HL-60/S4 (cell line): ENCODE results near the gene CSTF1.
"Not testable (repeated sequence)": the region's sequence is repeated elsewhere in the genome, so short reads cannot be mapped to it uniquely, and the experiment has no call there.

Experiments
- in situ Hi-C: fragments of 300-500 bp; cut with MboI; formaldehyde crosslinking; loops from 2 replicates; pipeline ENCODE4 v1.14.3; 2022; ENCODE audit warnings: low sequenced_read_pairs

The CSTF1 gene

DNA sequence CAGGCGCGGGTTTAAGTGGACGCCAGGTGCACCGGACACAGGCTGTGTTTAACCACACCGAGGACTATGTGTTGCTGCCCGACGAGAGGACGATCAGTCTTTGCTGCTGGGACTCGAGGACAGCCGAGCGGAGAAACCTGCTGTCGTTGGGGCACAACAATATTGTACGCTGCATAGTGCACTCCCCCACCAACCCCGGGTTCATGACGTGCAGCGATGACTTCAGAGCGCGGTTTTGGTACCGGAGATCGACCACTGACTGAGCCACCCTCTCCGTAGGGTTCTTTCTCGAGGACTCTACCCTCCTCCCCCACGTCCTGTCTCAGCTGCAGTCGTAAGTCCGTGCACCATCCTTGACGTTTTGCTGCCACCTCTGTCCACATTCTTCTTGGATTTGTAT, 11.0 kb downstream of the CSTF1 start:
- in situ Hi-C loops: no loop called here

GRCh38 chr20:56405356-56405755, 12.9 kb downstream of the CSTF1 start:
- in situ Hi-C loops: not testable (repeated sequence)

DNA sequence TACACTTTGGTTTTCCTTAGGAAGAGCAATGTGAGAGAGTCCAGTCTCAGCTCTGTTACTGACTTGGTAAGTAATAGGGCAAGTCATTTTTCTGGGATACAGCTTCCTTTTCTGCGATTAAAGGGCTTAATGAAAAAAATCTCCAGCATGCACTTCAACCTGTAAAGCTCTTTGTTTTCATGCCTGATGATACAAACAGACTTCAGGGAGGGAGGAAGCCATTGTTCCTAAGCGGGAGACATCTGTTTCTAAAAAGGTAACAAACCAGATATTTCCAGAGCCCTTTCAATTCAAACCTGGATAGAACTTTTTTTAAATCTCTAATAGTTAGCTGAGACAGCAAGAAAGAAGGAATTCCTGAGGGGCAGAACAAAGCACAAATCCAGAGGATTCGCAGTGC, 14.5 kb downstream of the CSTF1 start:
- in situ Hi-C loops: no loop called here

DNA sequence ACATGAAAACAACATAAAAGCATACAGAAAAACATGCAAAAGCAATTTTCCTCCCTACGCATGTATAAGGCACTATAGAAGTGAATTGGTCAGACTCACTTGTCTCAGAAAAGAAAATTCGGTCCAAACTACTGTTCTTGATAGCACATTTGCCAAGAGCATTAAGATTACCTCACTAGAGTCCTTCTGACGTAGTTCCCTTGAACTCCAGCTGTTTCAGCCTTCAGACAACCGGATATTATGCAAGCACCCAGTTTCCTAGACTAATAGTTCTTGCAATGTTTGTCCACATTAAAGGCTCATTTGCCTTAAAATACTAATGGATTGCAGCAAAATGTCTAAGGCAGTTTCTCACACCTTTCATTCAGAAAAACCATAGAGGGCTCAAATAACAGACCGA, 17.1 kb downstream of the CSTF1 start:
- in situ Hi-C loops: no loop called here

GRCh38 chr20:56409956-56410355, 17.5 kb downstream of the CSTF1 start:
- in situ Hi-C loops: no loop called here

DNA sequence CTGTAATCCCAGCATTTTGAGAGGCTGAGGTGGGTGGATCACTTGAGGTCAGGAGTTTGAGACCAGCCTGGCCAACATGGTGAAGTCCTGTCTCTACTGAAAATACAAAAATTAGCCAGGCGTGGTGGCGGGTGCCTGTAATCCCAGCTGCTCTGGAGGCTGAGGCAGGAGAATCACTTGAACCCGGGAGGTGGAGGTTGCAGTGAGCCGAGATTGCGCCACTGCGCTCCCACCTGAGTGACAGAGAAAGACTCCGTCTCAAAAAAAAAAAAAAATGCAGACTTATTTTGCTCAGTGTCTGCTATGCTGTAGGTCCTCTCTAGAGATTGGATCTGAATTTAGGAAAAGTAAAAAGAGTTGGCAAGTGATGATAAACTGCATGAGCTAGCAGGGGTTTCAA, 18.8 kb downstream of the CSTF1 start:
- in situ Hi-C loops: not testable (repeated sequence)

GRCh38 chr20:56411759-56412472, 19.5 kb downstream of the CSTF1 start, which contains the start of gene CASS4:
CASS4 (plus strand) TSS chr20:56412260; CDS start chr20:56412459, 199 bp downstream.
- in situ Hi-C loops: no loop called here

DNA sequence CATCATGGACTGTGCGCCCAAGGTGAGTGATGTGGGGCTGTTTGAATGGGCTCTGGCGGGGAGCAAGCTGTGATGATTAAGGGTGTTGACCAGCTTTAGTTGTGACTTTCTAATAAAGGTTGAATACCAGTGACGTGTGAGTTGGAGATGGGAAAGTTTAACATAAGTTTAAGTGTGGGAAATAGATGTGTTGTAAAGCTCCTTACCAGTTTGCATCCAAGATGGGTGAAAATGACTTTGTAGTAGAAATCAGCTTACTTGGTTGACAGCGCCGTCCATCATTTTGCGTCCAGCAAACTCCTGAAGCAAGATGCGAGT, 20.0 kb downstream of the CSTF1 start:
- in situ Hi-C loops: no loop called here

DNA sequence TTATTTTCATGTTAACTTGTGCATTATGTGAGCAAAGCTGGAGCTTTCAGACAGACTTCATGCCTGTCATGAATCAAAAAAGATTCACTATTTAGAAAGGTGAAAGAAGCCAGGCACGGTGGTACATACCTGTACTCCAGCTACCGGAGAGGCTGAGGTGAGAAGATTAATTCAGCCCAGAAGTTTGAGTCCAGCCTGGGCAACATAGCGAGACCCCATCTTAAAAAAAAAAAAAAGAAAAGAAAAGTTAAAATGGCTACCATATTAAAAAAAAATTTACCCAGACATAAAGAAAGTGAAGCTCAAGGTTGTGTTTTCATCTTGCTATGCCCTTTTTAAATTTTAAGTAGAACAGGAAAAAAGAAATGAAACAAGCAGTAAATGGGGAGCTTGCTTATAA, 20.5 kb downstream of the CSTF1 start:
- in situ Hi-C loops: no loop called here

GRCh38 chr20:56414842-56415765, 22.7 kb downstream of the CSTF1 start:
- in situ Hi-C loops: no loop called here

DNA sequence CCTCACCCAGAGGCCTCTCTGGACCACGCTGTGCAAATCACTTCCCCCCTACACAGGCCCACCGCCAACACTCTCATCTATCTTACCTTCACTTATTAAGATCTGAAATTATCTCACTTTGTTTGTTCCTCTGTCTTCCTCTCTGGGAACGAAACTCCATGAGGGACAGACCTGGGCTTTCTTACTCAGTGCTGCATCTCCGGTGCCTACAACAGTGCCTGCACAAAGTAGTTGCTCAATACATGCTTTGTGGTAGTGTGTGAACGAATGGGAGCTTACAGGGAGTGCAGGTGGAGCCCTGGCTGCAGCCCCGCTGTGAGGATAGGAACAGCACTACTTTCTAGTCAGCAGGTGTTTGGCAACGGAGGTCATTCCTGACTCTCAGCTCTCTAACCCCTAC, 25.0 kb downstream of the CSTF1 start:
- in situ Hi-C loops: no loop called here

DNA sequence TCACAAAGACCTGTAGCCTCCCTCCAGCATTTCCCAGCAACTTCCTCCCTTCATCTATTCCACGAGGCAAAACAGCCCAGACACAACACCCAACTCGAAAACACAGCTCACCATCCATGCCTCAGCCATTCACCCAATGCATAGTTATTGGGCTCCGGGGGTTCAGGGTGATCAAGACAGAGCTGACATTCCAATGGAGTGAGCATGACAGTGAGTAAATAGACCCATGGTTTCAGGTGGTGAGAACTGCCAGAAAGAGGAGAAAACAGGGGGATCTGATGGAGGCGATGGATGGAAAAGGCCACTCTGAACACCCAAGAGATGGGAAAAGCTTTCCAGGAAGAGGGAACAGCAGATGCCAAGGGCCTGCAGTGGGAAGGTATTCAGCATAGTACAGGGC, 25.5 kb downstream of the CSTF1 start:
- in situ Hi-C loops: no loop called here

DNA sequence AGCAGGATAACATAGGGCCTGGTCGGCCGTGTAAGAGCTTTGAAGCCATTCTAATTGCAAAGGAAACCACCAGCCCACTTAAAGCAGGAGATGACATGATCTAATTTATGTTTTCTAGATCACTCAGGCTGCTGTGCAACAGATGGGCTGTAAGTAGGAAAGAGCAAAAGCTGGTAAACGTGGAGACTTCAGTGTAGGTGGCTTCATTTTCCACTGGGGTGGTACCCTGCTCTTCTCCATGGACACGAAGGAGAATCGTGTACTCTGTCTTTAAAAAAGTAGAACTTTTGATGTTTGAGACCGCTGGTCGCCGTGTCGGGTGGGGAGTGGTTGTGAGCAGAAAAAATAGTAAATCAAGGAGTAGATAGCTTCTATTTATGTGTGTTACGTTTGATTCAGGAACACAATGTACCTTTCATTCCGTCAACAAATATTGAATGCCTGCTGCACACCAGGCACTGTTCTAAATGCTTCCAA, 26.0 kb downstream of the CSTF1 start:
- in situ Hi-C loops: no loop called here

DNA sequence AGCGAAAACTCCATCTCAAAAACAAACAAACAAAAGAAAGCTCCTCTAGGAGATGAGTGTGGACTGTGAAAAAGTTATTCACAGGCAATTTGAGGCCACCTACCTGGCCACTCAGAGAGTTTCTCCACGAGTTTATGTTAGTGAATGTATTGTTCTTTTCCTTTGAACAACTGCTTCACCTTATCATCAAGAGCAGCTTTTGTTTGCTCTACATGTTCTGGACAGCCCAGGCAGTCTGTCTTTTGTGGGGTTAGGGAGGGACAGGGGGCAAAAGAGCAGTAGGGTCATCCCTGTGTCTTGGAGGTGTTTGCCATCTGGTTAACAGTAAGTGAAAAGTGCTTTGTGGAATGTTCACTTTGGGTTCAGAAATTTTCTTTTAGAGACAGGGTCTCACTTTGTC, 27.6 kb downstream of the CSTF1 start:
- in situ Hi-C loops: no loop called here

GRCh38 chr20:56420940-56421688, 28.7 kb downstream of the CSTF1 start:
- in situ Hi-C loops: no loop called here

GRCh38 chr20:56422076-56422823, 29.8 kb downstream of the CSTF1 start:
- in situ Hi-C loops: no loop called here

GRCh38 chr20:56422824-56423189, 30.4 kb downstream of the CSTF1 start:
- in situ Hi-C loops: no loop called here

DNA sequence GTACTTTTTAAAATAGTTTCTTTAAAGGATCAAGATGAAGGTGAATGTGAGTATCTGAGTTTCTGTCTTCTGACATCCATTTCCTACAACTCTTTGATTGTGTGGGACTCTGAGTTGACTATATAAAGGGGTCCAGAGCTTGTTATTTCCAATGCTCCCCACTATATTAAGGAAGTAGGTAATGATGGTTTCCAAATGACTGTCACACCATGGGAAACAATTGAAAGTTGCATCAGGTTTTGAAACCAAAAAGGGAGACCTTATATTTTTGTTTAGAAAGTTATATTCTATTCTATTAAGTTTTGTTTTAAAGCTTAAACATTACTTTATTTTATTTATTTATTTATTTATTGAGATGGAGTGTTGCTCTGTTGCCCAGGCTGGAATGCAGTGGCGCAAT, 30.8 kb downstream of the CSTF1 start:
- in situ Hi-C loops: no loop called here

GRCh38 chr20:56423886-56424285, 31.4 kb downstream of the CSTF1 start:
- in situ Hi-C loops: no loop called here

DNA sequence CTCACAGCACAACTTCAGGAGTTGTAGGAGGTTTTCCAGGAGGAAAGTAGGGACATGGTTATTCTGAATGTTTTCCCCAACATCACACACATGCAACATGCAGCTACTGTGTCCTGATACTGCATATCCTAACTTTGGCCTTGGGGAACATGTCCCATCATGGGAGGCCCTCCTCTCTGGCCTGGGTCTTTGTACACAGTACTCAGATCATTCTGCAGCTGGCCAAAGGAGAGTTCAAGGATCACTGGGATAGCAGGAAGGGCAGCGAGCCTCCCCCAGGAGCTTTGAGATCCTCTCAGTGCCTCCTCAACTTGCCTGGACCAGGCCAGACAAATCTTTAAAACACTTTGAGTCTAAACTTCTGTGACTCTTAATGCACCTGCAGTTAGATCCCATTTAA, 32.5 kb downstream of the CSTF1 start:
- in situ Hi-C loops: no loop called here

- in situ Hi-C loops: no loop called here
Measured at GRCh38 chr20:56426026-56426425, 33.6 kb downstream of the CSTF1 start.
